Measurements from ENCODE around the gene RIPPLY1. TPM values are rescaled to one million over a fixed set of nuclear protein-coding genes. Genes with fewer than 3 reads are reported as not detected.

RIPPLY1 gene
- total and polyA plus RNA-seq, 9 of the 15 experiments (the other 6 are each of a cell fraction or from before 2014, with no cell fraction given) = not detected

GRCh38 chrX:106894392-106894909 is 8.7 kb downstream of the RIPPLY1 start:
- 5% methylated on average over 5 of the region's 6 CpGs for WGBS (ENCODE audit: insufficient coverage, low coverage, missing lambda C conversion rate)
- TF ChIP-seq SMARCA4 (IDR thresholded peaks at IDR 0.05) = no peak
- peak; percentile 65 for TF ChIP-seq SMC3 (conservative IDR thresholded peaks at IDR 0.05; ENCODE audit: insufficient read depth, low read depth, low read length)
- TF ChIP-seq ZNF280A (IDR thresholded peaks at IDR 0.05; ENCODE audit: low read depth, partially characterized antibody) = no peak
- no peak for TF ChIP-seq ELK3 (CRISPR knock-in tag; IDR thresholded peaks at IDR 0.05)
- no peak for TF ChIP-seq PREB (CRISPR knock-in tag; IDR thresholded peaks at IDR 0.05)
- TF ChIP-seq CTCF (IDR thresholded peaks at IDR 0.05 in 2 of 3, conservative IDR thresholded peaks at IDR 0.05 in 1 of 3; ENCODE audit: insufficient read depth in 2 of 3, low read depth in 1 of 3, low read length in 3 of 3) = peak; percentile 75 to 81 (median 79)
- TF ChIP-seq RAD21 (CRISPR knock-in tag; conservative IDR thresholded peaks at IDR 0.05 in 1 of 2, IDR thresholded peaks at IDR 0.05 in 1 of 2) = peak; percentile 43 to 68
- TF ChIP-seq STAG1 (CRISPR knock-in tag; IDR thresholded peaks at IDR 0.05; ENCODE audit: borderline replicate concordance) = peak; percentile 56; the same call in 1 of the 2 replicates
- no peak for TF ChIP-seq RCOR1 (IDR thresholded peaks at IDR 0.05; ENCODE audit: borderline replicate concordance in 1 of 2, low read depth in 2 of 2, low read length in 2 of 2)

More at GRCh38 chrX:106894392-106894909, 8.7 kb downstream of the RIPPLY1 start:
- no peaks in the 10 kb centered on the region for H3K27me3 ChIP-seq (ENCODE audit: control insufficient read depth in 2 of 2, insufficient read depth in 2 of 2, low read length in 2 of 2)
- ChIA-PET POLR2A (interaction anchor here (0.7 kb wide), 1 partner anchor 22 kb away, joined by 4 read pairs; no protein-coding TSS in a partner anchor), CTCF (ENCODE audit: low intra/inter-chr PET ratio) (interaction anchor here (0.6 to 0.7 kb wide), 3 partner anchors 58 to 1000 kb away, joined by 3 read pairs; no protein-coding TSS in a partner anchor)
- H3K9me1 ChIP-seq (ENCODE audit: control insufficient read depth, insufficient read depth, low read length) = no peaks in the 10 kb centered on the region
- H3K36me3 ChIP-seq (ENCODE audit: control insufficient read depth, insufficient read depth, low read length) = no peaks in the 10 kb centered on the region
- DNase-seq (ENCODE audit: extremely low read depth in 1 of 4, low spot score in 3 of 4) (peak; percentile 44 to 64 (median 56)), ATAC-seq (peak; percentile 93), FAIRE-seq (peak; percentile 73)
- no peak overlapping the region for H3K4me3 ChIP-seq
- no peak overlapping the region for H2AFZ ChIP-seq (ENCODE audit: low read depth, low read length)
- no peaks in the 10 kb centered on the region for H3K79me2 ChIP-seq (ENCODE audit: control insufficient read depth, insufficient read depth, low read length)
- intact Hi-C loops (cut with micrococcal nuclease) = loop anchor here (2.0 to 10.0 kb wide), 6 partner anchors 58 to 998 kb away; partner anchors contain the start of genes NCBP2L and TSC22D3
- no peak overlapping the region for H3K4me2 ChIP-seq (ENCODE audit: insufficient read depth, low read length)
- H3K4me1 ChIP-seq (replicated peaks in 1 of 2; ENCODE audit: control insufficient read depth in 2 of 2, insufficient read depth in 2 of 2, low read length in 2 of 2) = no peaks in the 10 kb centered on the region
- no peaks in the 10 kb centered on the region; the same call in 1 of the 2 replicates for H4K20me1 ChIP-seq (replicated peaks; ENCODE audit: control insufficient read depth, insufficient read depth, low read length)
- H3K9ac ChIP-seq (ENCODE audit: insufficient read depth in 1 of 2, low read depth in 2 of 2, low read length in 2 of 2) = no peak overlapping the region
- in situ Hi-C loops (cut with MboI) = loop anchor here (25.0 kb wide), 1 partner anchor 993 kb away; no protein-coding TSS in a partner anchor
- H3K9me3 ChIP-seq (replicated peaks; ENCODE audit: control insufficient read depth, insufficient read depth, low read depth, low read length) = no peaks in the 10 kb centered on the region
- BruUV-seq (replicated peaks) = no TSS peak
- H3K27ac ChIP-seq (ENCODE audit: extremely low read depth, low read depth, low read length) = no peak overlapping the region
